Gastroesophageal sphincter (tissue), 4 donors: ENCODE data around the gene SPATA20. TPM values are rescaled to one million over a fixed set of nuclear protein-coding genes. Genes with fewer than 3 reads are reported as not detected.

Experiments used
- ATAC-seq: fragments of 150-250 bp; one replicate; pipeline ENCODE4 v1.9.1; 2016; ENCODE audit warnings: mild to moderate bottlenecking, moderate library complexity
- H3K27ac ChIP-seq, 4 donors: fragments of 200-600 bp; sonication (generic) in 3 of 4; 1 replicate in 3 of 4; 2 replicates in 1 of 4; pipeline ENCODE4 v1.5.1; 2016 to 2019
- H3K27me3 ChIP-seq: fragments of 200-600 bp; sonication (generic); one replicate; pipeline ENCODE4 v1.5.1; 2019
- H3K36me3 ChIP-seq, 2 donors: fragments of 200-600 bp; sonication (generic); one replicate each; pipeline ENCODE4 v1.5.1; 2019; ENCODE audit warnings: control low read depth in 1 of 2
- H3K4me1 ChIP-seq, 3 donors: fragments of 200-600 bp; sonication (generic); 1 replicate in 2 of 3; 2 replicates in 1 of 3; pipeline ENCODE4 v1.5.1; 2016 to 2019; ENCODE audit warnings: control low read depth in 2 of 3
- H3K4me3 ChIP-seq, 2 donors: fragments of 200-600 bp; sonication (generic); one replicate each; pipeline ENCODE4 v1.5.1; 2019; ENCODE audit warnings: mild to moderate bottlenecking in 1 of 2, moderate library complexity in 1 of 2
- H3K9me3 ChIP-seq, 3 donors: fragments of 200-600 bp; sonication (generic); one replicate each; pipeline ENCODE4 v1.5.1; 2017 to 2019; ENCODE audit warnings: control low read depth in 2 of 3
- EP300 ChIP-seq: sonication (generic); formaldehyde crosslinking; IDR thresholded peaks from one replicate; pipeline ENCODE4 v1.6.1; 2017; ENCODE audit warnings: antibody characterized with exemption, mild to moderate bottlenecking
- POLR2A ChIP-seq, 2 donors: fragments of 450-650 bp; IDR thresholded peaks; one replicate each; pipeline ENCODE4 v1.6.1; 2017; ENCODE audit warnings: antibody characterized with exemption in 2 of 2, mild to moderate bottlenecking in 2 of 2, moderate library complexity in 1 of 2
- POLR2AphosphoS5 ChIP-seq: sonication (generic); formaldehyde crosslinking; IDR thresholded peaks from one replicate; pipeline ENCODE4 v1.6.1; 2017; ENCODE audit warnings: antibody characterized with exemption
- WGBS, 2 donors: methylation state at CpG; one replicate each; pipeline ENCODE4 v1.1.5; 2018; ENCODE audit warnings: low coverage in 1 of 2; 5-methylcytosine and 5-hydroxymethylcytosine counted together
- total RNA-seq, 4 donors: library from RNA; depleted of rRNA; stranded (reverse); fragments of >200 nt; gene quantifications; one replicate each; pipeline ENCODE4 v1.1.0, GENCODE V29; 2016
- TF ChIP-seq, protein P1 (sequence below), 4 experiments: fragments of 200-600 bp in 2 of 4; fragments of 450-650 bp in 2 of 4; sonication (generic) in 1 of 4; IDR thresholded peaks; one replicate each; pipeline ENCODE4 v1.5.1; 2017 to 2019; ENCODE audit warnings: antibody characterized with exemption in 4 of 4, mild to moderate bottlenecking in 2 of 4, moderate library complexity in 2 of 4

Gene SPATA20
- total RNA-seq, 4 donors from 2014 or later, result 45.0 to 75.3 (median 59.8) TPM

DNA sequence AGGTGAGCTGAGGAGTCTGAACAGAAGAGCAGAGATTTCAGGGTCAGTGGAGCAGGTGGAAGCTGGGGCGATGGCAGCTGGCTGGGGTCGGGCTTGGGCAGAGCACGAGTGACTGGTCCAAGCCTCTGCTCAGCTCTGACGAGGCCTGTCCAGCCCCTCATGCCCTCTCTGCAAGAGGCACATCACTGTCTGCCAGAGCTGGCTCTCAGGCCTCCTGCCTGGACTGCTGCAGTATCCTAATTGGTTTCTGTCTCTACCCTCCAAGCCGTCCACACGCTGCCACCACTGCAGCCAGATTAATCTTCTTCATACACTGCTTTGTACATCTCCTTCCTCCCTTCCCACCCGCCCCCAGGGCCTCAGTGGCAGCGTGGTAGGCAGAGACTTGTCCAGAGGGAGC lies 38.9 kb downstream of the SPATA20 start:
- peaks cover 3 to 22% (median 18%) of the 10 kb centered on the region in 3 donors for H3K4me1 ChIP-seq
- 55 to 67% methylated on average over 5 to 6 of the region's 8 CpGs for WGBS, 2 donors
- no peaks in the 10 kb centered on the region for H3K36me3 ChIP-seq
- H3K27me3 ChIP-seq, result no peaks in the 10 kb centered on the region
- no peak overlapping the region for H3K4me3 ChIP-seq
- TF ChIP-seq, protein P1, sequence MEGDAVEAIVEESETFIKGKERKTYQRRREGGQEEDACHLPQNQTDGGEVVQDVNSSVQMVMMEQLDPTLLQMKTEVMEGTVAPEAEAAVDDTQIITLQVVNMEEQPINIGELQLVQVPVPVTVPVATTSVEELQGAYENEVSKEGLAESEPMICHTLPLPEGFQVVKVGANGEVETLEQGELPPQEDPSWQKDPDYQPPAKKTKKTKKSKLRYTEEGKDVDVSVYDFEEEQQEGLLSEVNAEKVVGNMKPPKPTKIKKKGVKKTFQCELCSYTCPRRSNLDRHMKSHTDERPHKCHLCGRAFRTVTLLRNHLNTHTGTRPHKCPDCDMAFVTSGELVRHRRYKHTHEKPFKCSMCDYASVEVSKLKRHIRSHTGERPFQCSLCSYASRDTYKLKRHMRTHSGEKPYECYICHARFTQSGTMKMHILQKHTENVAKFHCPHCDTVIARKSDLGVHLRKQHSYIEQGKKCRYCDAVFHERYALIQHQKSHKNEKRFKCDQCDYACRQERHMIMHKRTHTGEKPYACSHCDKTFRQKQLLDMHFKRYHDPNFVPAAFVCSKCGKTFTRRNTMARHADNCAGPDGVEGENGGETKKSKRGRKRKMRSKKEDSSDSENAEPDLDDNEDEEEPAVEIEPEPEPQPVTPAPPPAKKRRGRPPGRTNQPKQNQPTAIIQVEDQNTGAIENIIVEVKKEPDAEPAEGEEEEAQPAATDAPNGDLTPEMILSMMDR (IDR thresholded peaks at IDR 0.05), result no peak
- no peak for TF ChIP-seq EP300
- TF ChIP-seq POLR2A (IDR thresholded peaks at IDR 0.05), result no peak
- no peak overlapping the region for H3K27ac ChIP-seq
- no peaks in the 10 kb centered on the region for H3K9me3 ChIP-seq
- ATAC-seq, result no peak

DNA sequence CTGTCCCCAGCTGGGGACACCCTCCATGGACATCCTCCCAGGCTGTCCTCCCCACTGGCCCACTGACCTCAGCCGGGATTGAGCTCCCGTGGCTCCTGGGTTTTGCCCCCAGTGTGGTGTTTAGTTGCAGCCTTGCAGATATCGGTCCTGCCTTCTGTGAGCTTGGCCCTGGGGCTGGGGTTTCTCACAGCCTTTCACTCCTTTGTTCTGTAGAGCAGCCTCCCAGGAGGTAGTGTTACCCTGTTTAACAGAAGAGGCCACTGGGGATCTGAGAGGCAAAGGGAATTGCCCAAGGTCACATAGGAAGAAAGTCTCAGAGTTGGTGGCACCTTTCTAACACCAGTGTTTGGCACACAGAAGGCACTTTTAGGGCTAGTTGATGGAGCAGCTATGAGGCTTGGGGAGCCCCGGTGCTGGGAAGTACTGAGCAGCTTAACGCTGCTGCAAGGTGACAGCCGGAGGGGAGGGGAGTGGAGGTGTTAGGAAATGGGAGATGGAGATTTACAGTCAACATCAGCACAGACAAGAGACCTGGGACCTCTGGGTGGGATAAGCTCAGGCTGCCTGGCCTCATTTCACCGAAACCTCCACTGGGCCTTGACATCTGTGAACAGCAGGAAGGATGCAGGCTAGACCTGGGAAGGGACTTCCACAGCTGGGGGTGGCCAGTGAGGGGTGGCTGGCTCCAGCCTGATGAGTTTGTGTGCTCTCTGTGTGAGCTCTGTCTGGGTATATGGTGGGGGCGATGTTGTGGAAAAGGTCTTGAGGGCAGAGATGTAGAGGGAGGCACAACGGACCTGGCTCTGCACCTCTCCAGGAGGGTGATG lies 39.7 kb downstream of the SPATA20 start:
- Histone ChIP-seq H3K36me3 (no peaks in the 10 kb centered on the region), H3K4me3 (no peak overlapping the region), H3K9me3 (no peaks in the 10 kb centered on the region), H3K27ac (no peak overlapping the region), H3K27me3 (no peaks in the 10 kb centered on the region), H3K4me1 (peaks cover 3 to 22% (median 18%) of the 10 kb centered on the region in 3 donors)
- ATAC-seq, result no peak
- TF ChIP-seq POLR2A (IDR thresholded peaks at IDR 0.05), result no peak
- TF ChIP-seq, protein P1 (IDR thresholded peaks at IDR 0.05), result no peak
- TF ChIP-seq EP300, result no peak
- TF ChIP-seq POLR2AphosphoS5, result no peak
- 93 to 95% methylated on average over 5 of the region's 9 CpGs for WGBS, 2 donors

DNA sequence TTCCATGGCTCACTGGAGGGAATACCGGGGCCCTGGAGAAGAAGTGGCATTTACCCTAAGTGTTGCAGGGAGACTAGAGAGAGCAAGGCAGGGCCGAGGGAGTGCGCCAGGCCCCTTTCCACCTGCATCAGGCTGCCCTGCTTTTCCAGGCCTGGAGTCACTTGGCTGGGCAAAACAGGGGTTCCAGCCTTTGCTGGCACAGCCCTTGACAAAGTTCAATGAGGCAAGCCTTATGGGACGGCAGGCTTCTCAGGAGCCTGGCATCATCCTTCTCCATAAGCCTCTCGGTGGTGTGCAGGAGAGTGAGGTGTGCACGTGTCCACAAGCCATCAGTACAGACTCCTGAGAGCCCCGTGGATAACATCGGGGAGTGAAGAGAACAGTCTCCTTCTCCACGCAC lies 40.6 kb downstream of the SPATA20 start:
- H3K4me1 ChIP-seq, result peaks cover 3 to 22% (median 18%) of the 10 kb centered on the region in 3 donors
- ATAC-seq, result no peak
- H3K27me3 ChIP-seq, result no peaks in the 10 kb centered on the region
- H3K9me3 ChIP-seq, result no peaks in the 10 kb centered on the region
- no peaks in the 10 kb centered on the region for H3K36me3 ChIP-seq
- TF ChIP-seq EP300 (no peak), POLR2A (IDR thresholded peaks at IDR 0.05) (no peak), POLR2AphosphoS5 (no peak)
- TF ChIP-seq, protein P1 (IDR thresholded peaks at IDR 0.05), result no peak
- WGBS, 2 donors, result 75 to 76% methylated on average over 4 to 7 of the region's 9 CpGs
- H3K27ac ChIP-seq, result no peak overlapping the region
- H3K4me3 ChIP-seq, result no peak overlapping the region

DNA sequence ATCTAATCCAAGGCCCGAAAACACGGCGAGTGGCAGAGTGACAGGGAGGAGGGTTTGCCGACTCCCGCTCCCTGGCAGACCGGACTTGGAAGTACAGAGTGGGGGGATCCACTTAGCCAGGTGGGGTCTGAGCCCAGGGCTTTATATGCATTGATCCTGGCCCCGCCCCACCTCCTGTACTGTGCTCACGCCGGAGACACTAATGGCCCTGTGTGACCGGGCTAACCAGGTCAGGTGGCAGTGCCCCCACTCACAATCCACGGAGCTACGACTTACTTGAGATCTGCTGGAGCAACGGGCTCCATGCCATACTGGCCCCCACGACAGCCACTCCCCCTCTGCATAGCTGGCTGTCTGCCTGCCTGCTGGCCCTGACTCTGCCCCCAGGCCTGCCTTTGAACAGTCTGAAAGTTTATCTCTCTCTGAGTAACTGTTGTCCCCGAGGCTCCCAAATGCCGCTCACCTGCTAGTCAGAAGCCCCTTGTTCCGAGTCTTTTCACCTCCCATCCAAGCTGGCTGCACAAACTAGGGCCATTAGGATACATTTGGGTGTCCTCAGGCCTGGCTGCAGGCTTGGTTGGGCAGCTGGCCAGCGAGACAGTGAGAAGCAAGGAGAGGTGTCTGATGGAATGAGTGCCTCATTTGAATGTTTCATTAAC lies 41.5 kb downstream of the SPATA20 start:
- TF ChIP-seq POLR2AphosphoS5 (no peak), EP300 (no peak), POLR2A (IDR thresholded peaks at IDR 0.05) (no peak)
- TF ChIP-seq, protein P1 (IDR thresholded peaks at IDR 0.05), result no peak
- H3K4me3 ChIP-seq, result no peak overlapping the region
- H3K27me3 ChIP-seq, result no peaks in the 10 kb centered on the region
- no peaks in the 10 kb centered on the region for H3K9me3 ChIP-seq
- H3K36me3 ChIP-seq, result no peaks in the 10 kb centered on the region
- no peak for ATAC-seq
- 0 to 23% methylated on average over 4 of the region's 18 CpGs for WGBS, 2 donors
- H3K4me1 ChIP-seq, result peaks cover 3 to 22% (median 18%) of the 10 kb centered on the region in 3 donors
- no peak overlapping the region for H3K27ac ChIP-seq
